A549 treated with RU486 at 1 μM for 4 hours (cell line): ENCODE measurements around the gene ZNF234. TPM values are rescaled to one million over a fixed set of nuclear protein-coding genes. Genes with fewer than 3 reads are reported as not detected.

Source experiments
- total RNA-seq: library from RNA; stranded (reverse); fragments of 200-300 nt; extraction: Qiagen RNA extraction; gene quantifications from 5 replicates; pipeline ENCODE4 v1.2.3, GENCODE V29; 2022; ENCODE audit warnings: low read depth

The ZNF234 gene
- total RNA-seq: 1.2 to 2.7 TPM (median 2.3 TPM) in 5 replicates

GRCh38 chr19:44141191-44142058 lies at the start of gene ZNF234:
Gene ZNF234, plus strand, starts transcription at chr19:44141554. Its CDS starts 3,079 bp downstream, at chr19:44144633.

GRCh38 chr19:44093931-44094765 lies 47.2 kb upstream of the ZNF234 start, which contains the start of gene ZNF224:
Gene ZNF224, plus strand, starts transcription at chr19:44094361. Its CDS starts 3,513 bp downstream, at chr19:44097874.

GRCh38 chr19:44113138-44113783 lies 28.1 kb upstream of the ZNF234 start, which contains the start of gene ZNF225:
Gene ZNF225, plus strand, starts transcription at chr19:44113399. Its CDS starts 2,429 bp downstream, at chr19:44115828.

GRCh38 chr19:44164673-44165512 lies 23.5 kb downstream of the ZNF234 start, which contains the start of gene ZNF226:
Gene ZNF226, plus strand, starts transcription at chr19:44165100. Its CDS starts 4,981 bp downstream, at chr19:44170081.

Other genes with a start within 250 kb of the ZNF234 start
- gene ZNF45, start 206.3 kb upstream of the ZNF234 start, total RNA-seq: 10.1 to 12.5 TPM (median 11.8 TPM) in 5 replicates
- 0.37 to 1.1 TPM (median 0.53 TPM) in 5 replicates for gene ZNF221, start 190.3 kb upstream of the ZNF234 start, total RNA-seq
- gene ZNF155, start 157.4 kb upstream of the ZNF234 start, total RNA-seq: 2.2 to 3.6 TPM (median 3.1 TPM) in 5 replicates
- 2.3 to 3.9 TPM (median 2.8 TPM) in 5 replicates for gene ZNF230, start 138.6 kb upstream of the ZNF234 start, total RNA-seq
- gene ZNF222, start 116.2 kb upstream of the ZNF234 start, total RNA-seq: 3.4 to 4.8 TPM (median 4.6 TPM) in 5 replicates
- 2.4 to 4.0 TPM (median 3.5 TPM) in 5 replicates for gene ZNF223, start 89.5 kb upstream of the ZNF234 start, total RNA-seq
- 0.38 to 0.52 TPM (median 0.46 TPM) in 5 replicates for gene ZNF284, start 69.4 kb upstream of the ZNF234 start, total RNA-seq
- gene ZNF224, start 47.2 kb upstream of the ZNF234 start, total RNA-seq: 8.8 to 11.4 TPM (median 11.3 TPM) in 5 replicates
- gene ZNF225, start 28.2 kb upstream of the ZNF234 start, total RNA-seq: 2.3 to 3.5 TPM (median 2.8 TPM) in 5 replicates
- gene ZNF226, start 23.5 kb downstream of the ZNF234 start, total RNA-seq: 19.7 to 25.5 TPM (median 22.6 TPM) in 5 replicates
- 9.7 to 13.8 TPM (median 11.0 TPM) in 5 replicates for gene ZNF227, start 71.0 kb downstream of the ZNF234 start, total RNA-seq
- gene ZNF233, start 118.3 kb downstream of the ZNF234 start, total RNA-seq: 0.32 to 0.67 TPM (median 0.46 TPM) in 5 replicates
- 2.5 to 3.9 TPM (median 3.3 TPM) in 5 replicates for gene ZNF235, start 163.5 kb downstream of the ZNF234 start, total RNA-seq
- gene ZNF112, start 215.1 kb downstream of the ZNF234 start, total RNA-seq: 1.1 to 3.1 TPM (median 2.0 TPM) in 5 replicates